Measurements from ENCODE around the gene DCN.

DCN gene

GRCh38 chr12:91094032-91094662 lies 88.5 kb downstream of the DCN start:
- TF ChIP-seq TAF1 (IDR thresholded peaks at IDR 0.05; ENCODE audit: borderline replicate concordance, insufficient read depth, low read length) (no peak), FOXP2 (optimal IDR thresholded peaks at IDR 0.05; ENCODE audit: borderline replicate concordance, extremely low read depth, extremely low read length, insufficient read depth) (no peak), REST (IDR thresholded peaks at IDR 0.05; ENCODE audit: insufficient read depth in 1 of 2, low read depth in 2 of 2, low read length in 2 of 2) (no peak), SIN3A (IDR thresholded peaks at IDR 0.05; ENCODE audit: borderline replicate concordance, insufficient read depth, low read length) (no peak), POLR2AphosphoS5 (IDR thresholded peaks at IDR 0.05; ENCODE audit: low read depth, low read length) (no peak)

- TF ChIP-seq SIN3A (IDR thresholded peaks at IDR 0.05; ENCODE audit: borderline replicate concordance, insufficient read depth, low read length) = no peak
- TF ChIP-seq FOXP2 (optimal IDR thresholded peaks at IDR 0.05; ENCODE audit: borderline replicate concordance, extremely low read depth, extremely low read length, insufficient read depth) = no peak
- TF ChIP-seq REST (IDR thresholded peaks at IDR 0.05; ENCODE audit: insufficient read depth in 1 of 2, low read depth in 2 of 2, low read length in 2 of 2) = no peak
- TF ChIP-seq TAF1 (IDR thresholded peaks at IDR 0.05; ENCODE audit: borderline replicate concordance, insufficient read depth, low read length) = no peak
- TF ChIP-seq POLR2AphosphoS5 (IDR thresholded peaks at IDR 0.05; ENCODE audit: low read depth, low read length) = no peak
These were observed 89.3 kb downstream of the DCN start for GRCh38 chr12:91093341-91093740.

GRCh38 chr12:91091916-91092715 lies 90.5 kb downstream of the DCN start:
- TF ChIP-seq SIN3A (IDR thresholded peaks at IDR 0.05; ENCODE audit: borderline replicate concordance, insufficient read depth, low read length) (no peak), FOXP2 (optimal IDR thresholded peaks at IDR 0.05; ENCODE audit: borderline replicate concordance, extremely low read depth, extremely low read length, insufficient read depth) (no peak), TAF1 (IDR thresholded peaks at IDR 0.05; ENCODE audit: borderline replicate concordance, insufficient read depth, low read length) (no peak), POLR2AphosphoS5 (IDR thresholded peaks at IDR 0.05; ENCODE audit: low read depth, low read length) (no peak), REST (IDR thresholded peaks at IDR 0.05; ENCODE audit: insufficient read depth in 1 of 2, low read depth in 2 of 2, low read length in 2 of 2) (no peak)
